ENCODE data around the gene TMEM8B.

Gene TMEM8B

DNA sequence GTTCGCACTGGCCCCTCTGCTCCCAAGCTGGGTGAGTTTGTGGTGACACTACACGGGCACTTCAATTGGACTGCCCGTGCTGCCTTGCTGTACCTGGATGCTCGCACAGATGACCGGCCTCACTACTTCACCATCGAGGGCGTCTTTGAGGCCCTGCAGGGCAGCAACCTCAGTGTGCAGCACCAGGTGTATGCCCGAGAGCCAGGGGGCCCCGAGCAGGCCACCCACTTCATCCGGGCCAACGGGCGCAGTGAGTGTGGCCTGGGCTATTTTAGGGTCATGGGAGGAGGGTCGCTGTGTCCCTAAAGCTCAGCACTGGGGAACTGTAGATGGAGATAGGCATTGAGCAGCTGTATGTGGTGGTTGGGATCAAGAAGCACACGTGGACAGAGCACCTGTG, 36.2 kb upstream of the TMEM8B start:
- no peak overlapping the region for H3K4me2 ChIP-seq (ENCODE audit: low read length)
- no peak overlapping the region for H3K27ac ChIP-seq
- H3K4me1 ChIP-seq = no peaks in the 10 kb centered on the region
- H3K9ac ChIP-seq = no peak overlapping the region
- no peak overlapping the region for H2AFZ ChIP-seq
- no peaks in the 10 kb centered on the region for H3K27me3 ChIP-seq (ENCODE audit: control insufficient read depth, insufficient read depth, low read length)
- TF ChIP-seq, protein P1, sequence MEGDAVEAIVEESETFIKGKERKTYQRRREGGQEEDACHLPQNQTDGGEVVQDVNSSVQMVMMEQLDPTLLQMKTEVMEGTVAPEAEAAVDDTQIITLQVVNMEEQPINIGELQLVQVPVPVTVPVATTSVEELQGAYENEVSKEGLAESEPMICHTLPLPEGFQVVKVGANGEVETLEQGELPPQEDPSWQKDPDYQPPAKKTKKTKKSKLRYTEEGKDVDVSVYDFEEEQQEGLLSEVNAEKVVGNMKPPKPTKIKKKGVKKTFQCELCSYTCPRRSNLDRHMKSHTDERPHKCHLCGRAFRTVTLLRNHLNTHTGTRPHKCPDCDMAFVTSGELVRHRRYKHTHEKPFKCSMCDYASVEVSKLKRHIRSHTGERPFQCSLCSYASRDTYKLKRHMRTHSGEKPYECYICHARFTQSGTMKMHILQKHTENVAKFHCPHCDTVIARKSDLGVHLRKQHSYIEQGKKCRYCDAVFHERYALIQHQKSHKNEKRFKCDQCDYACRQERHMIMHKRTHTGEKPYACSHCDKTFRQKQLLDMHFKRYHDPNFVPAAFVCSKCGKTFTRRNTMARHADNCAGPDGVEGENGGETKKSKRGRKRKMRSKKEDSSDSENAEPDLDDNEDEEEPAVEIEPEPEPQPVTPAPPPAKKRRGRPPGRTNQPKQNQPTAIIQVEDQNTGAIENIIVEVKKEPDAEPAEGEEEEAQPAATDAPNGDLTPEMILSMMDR (IDR thresholded peaks at IDR 0.05) = no peak
- no peak overlapping the region for H3K4me3 ChIP-seq (ENCODE audit: low read depth, low read length)
- H3K36me3 ChIP-seq (ENCODE audit: control insufficient read depth, insufficient read depth, low read length) = no peaks in the 10 kb centered on the region
- H3K79me2 ChIP-seq = no peaks in the 10 kb centered on the region
- no peaks in the 10 kb centered on the region for H3K9me3 ChIP-seq (ENCODE audit: control insufficient read depth, low read length)

DNA sequence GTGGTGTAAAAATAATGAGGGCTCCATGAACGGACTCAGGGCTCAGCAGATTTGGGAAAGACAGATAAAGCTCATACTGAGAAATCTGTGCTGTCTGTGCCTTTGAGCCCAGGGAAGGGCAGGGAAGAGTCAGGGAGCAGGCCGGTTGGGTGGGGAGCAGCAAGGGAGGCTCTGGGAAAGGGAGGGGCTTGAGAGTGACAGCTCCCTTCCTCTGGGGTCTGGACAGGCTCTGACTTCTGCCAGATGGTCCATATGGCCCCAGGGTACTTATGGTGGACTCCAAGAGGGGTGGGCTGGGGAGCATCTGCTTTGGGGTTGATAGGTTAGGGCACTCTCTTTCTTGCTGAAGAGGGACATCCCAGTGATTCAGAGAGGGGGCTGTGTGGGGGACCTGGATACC, 35.6 kb upstream of the TMEM8B start:
- no peaks in the 10 kb centered on the region for H3K9me3 ChIP-seq (ENCODE audit: control insufficient read depth, low read length)
- H3K27me3 ChIP-seq (ENCODE audit: control insufficient read depth, insufficient read depth, low read length) = no peaks in the 10 kb centered on the region
- TF ChIP-seq, protein P1 (IDR thresholded peaks at IDR 0.05) = no peak
- H3K36me3 ChIP-seq (ENCODE audit: control insufficient read depth, insufficient read depth, low read length) = no peaks in the 10 kb centered on the region
- no peak overlapping the region for H3K9ac ChIP-seq
- H2AFZ ChIP-seq = no peak overlapping the region
- no peak overlapping the region for H3K27ac ChIP-seq
- no peaks in the 10 kb centered on the region for H3K79me2 ChIP-seq
- no peaks in the 10 kb centered on the region for H3K4me1 ChIP-seq
- no peak overlapping the region for H3K4me3 ChIP-seq (ENCODE audit: low read depth, low read length)
- H3K4me2 ChIP-seq (ENCODE audit: low read length) = no peak overlapping the region

DNA sequence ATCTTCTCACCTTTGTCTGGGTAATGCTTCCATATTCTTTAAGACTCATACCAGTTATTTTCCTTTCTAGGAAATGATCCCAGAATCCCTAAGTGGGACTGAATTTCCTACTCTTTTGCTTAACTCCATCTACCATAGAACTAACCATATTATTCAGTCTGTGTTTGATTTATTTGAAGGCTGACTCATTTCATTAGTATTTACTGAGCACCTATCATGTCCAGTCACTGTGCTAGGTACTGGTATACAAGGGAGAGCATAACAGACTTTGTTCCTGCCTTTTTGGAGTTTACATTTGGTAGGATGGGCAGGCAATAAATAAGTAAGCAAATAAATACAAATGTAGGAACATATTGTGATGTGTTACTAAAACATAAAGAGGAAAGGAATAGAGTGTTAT, 33.3 kb upstream of the TMEM8B start:
- no peak overlapping the region for H2AFZ ChIP-seq
- H3K4me2 ChIP-seq (ENCODE audit: low read length) = no peak overlapping the region
- TF ChIP-seq, protein P1 (IDR thresholded peaks at IDR 0.05) = no peak
- no peaks in the 10 kb centered on the region for H3K36me3 ChIP-seq (ENCODE audit: control insufficient read depth, insufficient read depth, low read length)
- no peaks in the 10 kb centered on the region for H3K79me2 ChIP-seq
- H3K4me1 ChIP-seq = no peaks in the 10 kb centered on the region
- H3K4me3 ChIP-seq (ENCODE audit: low read depth, low read length) = no peak overlapping the region
- no peaks in the 10 kb centered on the region for H3K27me3 ChIP-seq (ENCODE audit: control insufficient read depth, insufficient read depth, low read length)
- no peaks in the 10 kb centered on the region for H3K9me3 ChIP-seq (ENCODE audit: control insufficient read depth, low read length)
- no peak overlapping the region for H3K27ac ChIP-seq
- no peak overlapping the region for H3K9ac ChIP-seq

- Histone ChIP-seq H2AFZ (no peak overlapping the region), H3K79me2 (no peaks in the 10 kb centered on the region), H3K27ac (no peak overlapping the region), H3K4me2 (ENCODE audit: low read length) (no peak overlapping the region), H3K4me3 (ENCODE audit: low read depth, low read length) (no peak overlapping the region), H3K9ac (no peak overlapping the region), H3K27me3 (ENCODE audit: control insufficient read depth, insufficient read depth, low read length) (no peaks in the 10 kb centered on the region), H3K4me1 (no peaks in the 10 kb centered on the region), H3K36me3 (ENCODE audit: control insufficient read depth, insufficient read depth, low read length) (no peaks in the 10 kb centered on the region), H3K9me3 (ENCODE audit: control insufficient read depth, low read length) (no peaks in the 10 kb centered on the region)
- TF ChIP-seq, protein P1 (IDR thresholded peaks at IDR 0.05) = no peak
These were observed 31.5 kb upstream of the TMEM8B start for GRCh38 chr9:35797311-35798109.

Measured in parathyroid adenoma (tissue), 2 donors.